Naive thymus-derived CD8-positive, alpha-beta T cell (primary cell): ENCODE results near the gene BNC2. TPM values are rescaled to one million over a fixed set of nuclear protein-coding genes. Genes with fewer than 3 reads are reported as not detected.
A peak's percentile ranks its signal among the peaks of the same experiment; 100 is the strongest.
"Not testable (repeated sequence)": the region's sequence is repeated elsewhere in the genome, so short reads cannot be mapped to it uniquely, and the experiment has no call there.

Source experiments
- ATAC-seq, 2 donors: fragments of 150-1000 bp; cut with Tn5 transposase in 1 of 2; sonication (Bioruptor Pico), chemical (Tn5 transposase) in 1 of 2; 1 replicate in 1 of 2; 2 replicates in 1 of 2; pipeline ENCODE4 v1.10.0; 2021; ENCODE audit warnings: mild to moderate bottlenecking in 2 of 2, moderate library complexity in 2 of 2
- POLR2A ChIA-PET: fragments of 350-600 bp; sonication (Branson Sonifier 250); formaldehyde crosslinking; loops from one replicate; lab custom pipeline; 2021; ENCODE audit warnings: antibody characterized with exemption; lab: Charles Lee
- DNase-seq, 10 donors: peaks; one replicate each; pipeline versions ENCODE4 v3.0.0 to v3.0.0-alpha.2; 2020 to 2022
- H3K27ac Mint-ChIP-seq, 10 donors: one replicate each; pipeline ENCODE4 v1.8.0; 2020 to 2022; ENCODE audit warnings: mild to moderate bottlenecking in 10 of 10, mixed read lengths in 10 of 10, moderate library complexity in 4 of 10, inconsistent platforms in 1 of 10
- H3K27me3 Mint-ChIP-seq, 5 donors: one replicate each; pipeline ENCODE4 v1.8.0; 2021 to 2022; ENCODE audit warnings: mixed read lengths in 5 of 5
- H3K36me3 Mint-ChIP-seq, 3 donors: one replicate each; pipeline ENCODE4 v1.8.0; 2020 to 2022; ENCODE audit warnings: mixed read lengths in 3 of 3, mild to moderate bottlenecking in 2 of 3, inconsistent platforms in 1 of 3
- H3K4me1 Mint-ChIP-seq, 4 donors: one replicate each; pipeline ENCODE4 v1.8.0; 2021 to 2022; ENCODE audit warnings: mixed read lengths in 4 of 4
- H3K4me3 Mint-ChIP-seq, 10 donors: one replicate each; pipeline ENCODE4 v1.8.0; 2020 to 2022; ENCODE audit warnings: mild to moderate bottlenecking in 10 of 10, mixed read lengths in 10 of 10, moderate library complexity in 6 of 10, inconsistent platforms in 1 of 10
- H3K9me3 Mint-ChIP-seq, 9 donors: one replicate each; pipeline ENCODE4 v1.8.0; 2020 to 2022; ENCODE audit warnings: mixed read lengths in 9 of 9, mild to moderate bottlenecking in 3 of 9, inconsistent platforms in 1 of 9, moderate library complexity in 1 of 9
- polyA plus RNA-seq, 3 donors: library from polyadenylated mRNA; unstranded; fragments of 300-500 nt; fragmentation: Illumina TruSeq; gene quantifications; one replicate each; pipeline ENCODE4 v1.2.3, GENCODE V29; 2021
- total RNA-seq, 8 experiments: library from RNA in 2 of 8; stranded (reverse) in 2 of 8; gene quantifications; one replicate each; pipeline ENCODE4 v1.2.3 and lab custom pipeline; 2021 to 2026

BNC2 gene
- not detected for total RNA-seq
- polyA plus RNA-seq = not detected
- 0 to 0.25 (median 0) reads per million in 6 experiments for total RNA-seq (lab: John Stamatoyannopoulos, UW)

GRCh38 chr9:16870596-16871335, at the start of gene BNC2:
TSS of gene BNC2 (minus strand) at chr9:16870670. CDS start at chr9:16870648, 22 bp downstream.
- POLR2A ChIA-PET = no interaction called here

GRCh38 chr9:16918920-16919319, 48.5 kb upstream of the BNC2 start:
- H3K27me3 Mint-ChIP-seq = peaks cover 0 to 11% (median 5%) of the 10 kb centered on the region in 5 donors
- ATAC-seq = no peak
- DNase-seq = no peak
- peaks cover 0 to 1% (median 0%) of the 10 kb centered on the region in 3 donors for H3K36me3 Mint-ChIP-seq
- no peak overlapping the region for H3K27ac Mint-ChIP-seq
- H3K9me3 Mint-ChIP-seq = peaks cover 0 to 12% (median 3%) of the 10 kb centered on the region in 9 donors
- POLR2A ChIA-PET = no interaction called here
- no peak overlapping the region for H3K4me3 Mint-ChIP-seq
- H3K4me1 Mint-ChIP-seq = no peaks in the 10 kb centered on the region

More at GRCh38 chr9:16870596-16871335, at the start of gene BNC2:
- Mint-ChIP-seq H3K4me3 (peak within 1 kb of the TSS in 9 of 10 donors; percentile 53 to 87 (median 73)), H3K27me3 (peaks cover 17 to 45% (median 35%) of the 10 kb centered on the region in 5 donors), H3K36me3 (peaks cover 0 to 5% (median 0%) of the 10 kb centered on the region in 3 donors), H3K4me1 (peaks cover 0 to 16% (median 6%) of the 10 kb centered on the region in 4 donors), H3K9me3 (peaks cover 0 to 4% (median 0%) of the 10 kb centered on the region in 9 donors), H3K27ac (peak within 1 kb of the TSS in 1 of 10 donors; percentile 85)
- DNase-seq (no peak), ATAC-seq (no peak)

GRCh38 chr9:16915126-16915831, 44.8 kb upstream of the BNC2 start:
- Mint-ChIP-seq H3K4me1 (no peaks in the 10 kb centered on the region), H3K27me3 (peaks cover 0 to 11% (median 5%) of the 10 kb centered on the region in 5 donors), H3K9me3 (peaks cover 0 to 12% (median 3%) of the 10 kb centered on the region in 9 donors), H3K27ac (no peak overlapping the region), H3K36me3 (no peaks in the 10 kb centered on the region), H3K4me3 (no peak overlapping the region)
- no peak for ATAC-seq
- POLR2A ChIA-PET = no interaction called here
- no peak for DNase-seq

- H3K4me1 Mint-ChIP-seq = no peaks in the 10 kb centered on the region
Observed at GRCh38 chr9:16912197-16912596, 41.7 kb upstream of the BNC2 start.

GRCh38 chr9:16908206-16908605, 37.7 kb upstream of the BNC2 start:
- H3K9me3 Mint-ChIP-seq, H3K27ac Mint-ChIP-seq, H3K27me3 Mint-ChIP-seq, DNase-seq, H3K36me3 Mint-ChIP-seq, H3K4me3 Mint-ChIP-seq, H3K4me1 Mint-ChIP-seq, POLR2A ChIA-PET, ATAC-seq: not testable (repeated sequence)

More at GRCh38 chr9:16912197-16912596, 41.7 kb upstream of the BNC2 start:
- H3K27me3 Mint-ChIP-seq = peaks cover 0 to 5% (median 0%) of the 10 kb centered on the region in 5 donors
- H3K4me3 Mint-ChIP-seq = no peak overlapping the region
- POLR2A ChIA-PET = no interaction called here
- H3K27ac Mint-ChIP-seq = no peak overlapping the region
- H3K9me3 Mint-ChIP-seq = peaks cover 0 to 8% (median 0%) of the 10 kb centered on the region in 9 donors
- no peak for DNase-seq
- no peaks in the 10 kb centered on the region for H3K36me3 Mint-ChIP-seq
- ATAC-seq = no peak

- Mint-ChIP-seq H3K4me1 (no peaks in the 10 kb centered on the region), H3K36me3 (no peaks in the 10 kb centered on the region), H3K27me3 (peaks cover 0 to 4% (median 0%) of the 10 kb centered on the region in 5 donors), H3K27ac (no peak overlapping the region), H3K9me3 (peaks cover 0 to 9% (median 1%) of the 10 kb centered on the region in 9 donors), H3K4me3 (no peak overlapping the region)
- DNase-seq = no peak
- POLR2A ChIA-PET = no interaction called here
- ATAC-seq = no peak
Observed at GRCh38 chr9:16904655-16905054, 34.2 kb upstream of the BNC2 start.

- DNase-seq = no peak
- peaks cover 0 to 9% (median 0%) of the 10 kb centered on the region in 9 donors for H3K9me3 Mint-ChIP-seq
- POLR2A ChIA-PET = no interaction called here
- H3K27me3 Mint-ChIP-seq = peaks cover 0 to 4% (median 0%) of the 10 kb centered on the region in 5 donors
- H3K36me3 Mint-ChIP-seq = no peaks in the 10 kb centered on the region
- ATAC-seq = no peak
- H3K4me3 Mint-ChIP-seq = no peak overlapping the region
- peaks cover 0 to 8% (median 0%) of the 10 kb centered on the region in 4 donors for H3K4me1 Mint-ChIP-seq
- no peak overlapping the region for H3K27ac Mint-ChIP-seq
Observed at GRCh38 chr9:16901590-16901989, 31.1 kb upstream of the BNC2 start.

GRCh38 chr9:16899606-16900005, 29.1 kb upstream of the BNC2 start:
- DNase-seq = no peak
- no peak overlapping the region for H3K27ac Mint-ChIP-seq
- peaks cover 0 to 9% (median 6%) of the 10 kb centered on the region in 9 donors for H3K9me3 Mint-ChIP-seq
- H3K4me1 Mint-ChIP-seq = peaks cover 0 to 8% (median 0%) of the 10 kb centered on the region in 4 donors
- H3K27me3 Mint-ChIP-seq = peaks cover 0 to 2% (median 0%) of the 10 kb centered on the region in 5 donors
- H3K4me3 Mint-ChIP-seq = no peak overlapping the region
- ATAC-seq = no peak
- POLR2A ChIA-PET = no interaction called here
- no peaks in the 10 kb centered on the region for H3K36me3 Mint-ChIP-seq

- H3K4me1 Mint-ChIP-seq = peaks cover 0 to 8% (median 0%) of the 10 kb centered on the region in 4 donors
- no peak for ATAC-seq
- no peak overlapping the region for H3K27ac Mint-ChIP-seq
- POLR2A ChIA-PET = no interaction called here
- H3K4me3 Mint-ChIP-seq = no peak overlapping the region
- H3K36me3 Mint-ChIP-seq = no peaks in the 10 kb centered on the region
- peaks cover 0 to 2% (median 0%) of the 10 kb centered on the region in 5 donors for H3K27me3 Mint-ChIP-seq
- H3K9me3 Mint-ChIP-seq = peaks cover 0 to 7% (median 4%) of the 10 kb centered on the region in 9 donors
- no peak for DNase-seq
Observed at GRCh38 chr9:16898464-16898863, 28.0 kb upstream of the BNC2 start.

- Mint-ChIP-seq H3K27me3 (peaks cover 0 to 16% (median 3%) of the 10 kb centered on the region in 5 donors), H3K4me3 (no peak overlapping the region), H3K27ac (no peak overlapping the region), H3K36me3 (no peaks in the 10 kb centered on the region), H3K4me1 (peaks cover 0 to 14% (median 0%) of the 10 kb centered on the region in 4 donors), H3K9me3 (peaks cover 0 to 7% (median 0%) of the 10 kb centered on the region in 9 donors)
- DNase-seq (no peak), ATAC-seq (no peak)
- POLR2A ChIA-PET = no interaction called here
Observed at GRCh38 chr9:16888594-16888993, 18.1 kb upstream of the BNC2 start.

- Mint-ChIP-seq H3K9me3 (peaks cover 0 to 25% (median 1%) of the 10 kb centered on the region in 9 donors), H3K27me3 (peaks cover 0 to 18% (median 3%) of the 10 kb centered on the region in 5 donors), H3K4me1 (peaks cover 0 to 19% (median 0%) of the 10 kb centered on the region in 4 donors), H3K36me3 (no peaks in the 10 kb centered on the region), H3K27ac (no peak overlapping the region), H3K4me3 (no peak overlapping the region)
- DNase-seq (no peak), ATAC-seq (no peak)
- POLR2A ChIA-PET = no interaction called here
Observed at GRCh38 chr9:16885931-16886330, 15.5 kb upstream of the BNC2 start.

- ATAC-seq = no peak
Observed at GRCh38 chr9:16884952-16885513, 14.6 kb upstream of the BNC2 start.

More at GRCh38 chr9:16884952-16885513, 14.6 kb upstream of the BNC2 start:
- peaks cover 0 to 18% (median 3%) of the 10 kb centered on the region in 5 donors for H3K27me3 Mint-ChIP-seq
- H3K36me3 Mint-ChIP-seq = no peaks in the 10 kb centered on the region
- H3K4me1 Mint-ChIP-seq = peaks cover 0 to 19% (median 0%) of the 10 kb centered on the region in 4 donors
- peak in 2 of 10 donors; percentile 3 to 17 for DNase-seq
- no peak overlapping the region for H3K27ac Mint-ChIP-seq
- peaks cover 0 to 30% (median 2%) of the 10 kb centered on the region in 9 donors for H3K9me3 Mint-ChIP-seq
- peak overlapping the region in 1 of 10 donors; percentile 8 for H3K4me3 Mint-ChIP-seq
- POLR2A ChIA-PET = no interaction called here
